ENCODE measurements around the gene ZSWIM6.

ZSWIM6 gene

GRCh38 chr5:61551637-61552313 is 219.7 kb downstream of the ZSWIM6 start:
- Histone ChIP-seq H3K27me3 (ENCODE audit: low read length) (no peaks in the 10 kb centered on the region), H3K27ac (ENCODE audit: low read depth, low read length) (no peak overlapping the region), H3K9ac (ENCODE audit: low read length) (no peak overlapping the region), H3K9me2 (replicated peaks; ENCODE audit: insufficient read depth, low read length) (no peaks in the 10 kb centered on the region), H4K20me1 (ENCODE audit: low read depth, low read length) (no peaks in the 10 kb centered on the region), H3K36me3 (ENCODE audit: low read length) (no peaks in the 10 kb centered on the region), H3K4me2 (ENCODE audit: low read depth, low read length, poor library complexity, severe bottlenecking) (no peak overlapping the region), H3K79me2 (ENCODE audit: insufficient read depth, low read length) (no peaks in the 10 kb centered on the region), H2AFZ (ENCODE audit: low read depth, low read length, severe bottlenecking) (no peak overlapping the region), H3K9me3 (ENCODE audit: insufficient read depth, low read length) (no peaks in the 10 kb centered on the region), H3K4me3 (ENCODE audit: insufficient read depth, low read length, poor library complexity, severe bottlenecking) (no peak overlapping the region), H3F3A (ENCODE audit: insufficient read depth) (no peaks in the 10 kb centered on the region)
- TF ChIP-seq CTCF (IDR thresholded peaks at IDR 0.05; ENCODE audit: insufficient read depth, low read length, poor library complexity, severe bottlenecking) (no peak), EZH2phosphoT487 (conservative IDR thresholded peaks at IDR 0.05; ENCODE audit: low read length) (no peak)

GRCh38 chr5:61559146-61559545 is 227.1 kb downstream of the ZSWIM6 start:
- Histone ChIP-seq H3K36me3 (ENCODE audit: low read length) (no peaks in the 10 kb centered on the region), H2AFZ (ENCODE audit: low read depth, low read length, severe bottlenecking) (no peak overlapping the region), H3K79me2 (ENCODE audit: insufficient read depth, low read length) (no peaks in the 10 kb centered on the region), H4K20me1 (ENCODE audit: low read depth, low read length) (no peaks in the 10 kb centered on the region), H3K9ac (ENCODE audit: low read length) (no peak overlapping the region), H3F3A (ENCODE audit: insufficient read depth) (no peaks in the 10 kb centered on the region), H3K9me3 (ENCODE audit: insufficient read depth, low read length) (no peaks in the 10 kb centered on the region), H3K4me2 (ENCODE audit: low read depth, low read length, poor library complexity, severe bottlenecking) (no peak overlapping the region), H3K4me3 (ENCODE audit: insufficient read depth, low read length, poor library complexity, severe bottlenecking) (no peak overlapping the region), H3K27ac (ENCODE audit: low read depth, low read length) (no peak overlapping the region), H3K9me2 (replicated peaks; ENCODE audit: insufficient read depth, low read length) (no peaks in the 10 kb centered on the region), H3K27me3 (ENCODE audit: low read length) (no peaks in the 10 kb centered on the region)
- no peak for TF ChIP-seq CTCF (IDR thresholded peaks at IDR 0.05; ENCODE audit: insufficient read depth, low read length, poor library complexity, severe bottlenecking)
- no peak for TF ChIP-seq EZH2phosphoT487 (conservative IDR thresholded peaks at IDR 0.05; ENCODE audit: low read length)

GRCh38 chr5:61559722-61560121 is 227.7 kb downstream of the ZSWIM6 start:
- Histone ChIP-seq H3K4me3 (ENCODE audit: insufficient read depth, low read length, poor library complexity, severe bottlenecking) (no peak overlapping the region), H3K9me2 (replicated peaks; ENCODE audit: insufficient read depth, low read length) (no peaks in the 10 kb centered on the region), H3K36me3 (ENCODE audit: low read length) (no peaks in the 10 kb centered on the region), H3K79me2 (ENCODE audit: insufficient read depth, low read length) (no peaks in the 10 kb centered on the region), H4K20me1 (ENCODE audit: low read depth, low read length) (no peaks in the 10 kb centered on the region), H2AFZ (ENCODE audit: low read depth, low read length, severe bottlenecking) (no peak overlapping the region), H3K27ac (ENCODE audit: low read depth, low read length) (no peak overlapping the region), H3K27me3 (ENCODE audit: low read length) (no peaks in the 10 kb centered on the region), H3K4me2 (ENCODE audit: low read depth, low read length, poor library complexity, severe bottlenecking) (no peak overlapping the region), H3K9ac (ENCODE audit: low read length) (no peak overlapping the region), H3F3A (ENCODE audit: insufficient read depth) (no peaks in the 10 kb centered on the region), H3K9me3 (ENCODE audit: insufficient read depth, low read length) (no peaks in the 10 kb centered on the region)
- TF ChIP-seq EZH2phosphoT487 (conservative IDR thresholded peaks at IDR 0.05; ENCODE audit: low read length) (no peak), CTCF (IDR thresholded peaks at IDR 0.05; ENCODE audit: insufficient read depth, low read length, poor library complexity, severe bottlenecking) (no peak)
